ENCODE data around the gene KCNQ5.

DNA sequence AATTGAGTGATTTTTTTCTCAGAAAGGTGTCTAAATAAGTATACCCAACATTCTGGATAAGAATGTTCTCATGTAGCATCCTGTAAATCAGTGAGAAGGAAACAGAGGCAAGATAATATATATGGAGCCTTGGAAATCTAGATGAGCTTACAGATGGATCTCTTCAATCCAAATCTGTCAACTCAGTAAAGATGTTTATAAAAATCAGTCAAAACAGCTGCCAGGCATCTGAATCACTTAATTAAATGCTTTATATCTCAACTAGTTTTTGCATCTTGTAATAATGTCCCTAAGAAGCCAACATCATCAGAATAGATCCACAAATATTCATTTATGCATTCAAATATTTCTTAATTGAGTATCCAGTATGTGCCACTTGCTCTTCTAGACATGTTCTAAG, 303.3 kb downstream of the KCNQ5 start:
- TF ChIP-seq, protein P1, sequence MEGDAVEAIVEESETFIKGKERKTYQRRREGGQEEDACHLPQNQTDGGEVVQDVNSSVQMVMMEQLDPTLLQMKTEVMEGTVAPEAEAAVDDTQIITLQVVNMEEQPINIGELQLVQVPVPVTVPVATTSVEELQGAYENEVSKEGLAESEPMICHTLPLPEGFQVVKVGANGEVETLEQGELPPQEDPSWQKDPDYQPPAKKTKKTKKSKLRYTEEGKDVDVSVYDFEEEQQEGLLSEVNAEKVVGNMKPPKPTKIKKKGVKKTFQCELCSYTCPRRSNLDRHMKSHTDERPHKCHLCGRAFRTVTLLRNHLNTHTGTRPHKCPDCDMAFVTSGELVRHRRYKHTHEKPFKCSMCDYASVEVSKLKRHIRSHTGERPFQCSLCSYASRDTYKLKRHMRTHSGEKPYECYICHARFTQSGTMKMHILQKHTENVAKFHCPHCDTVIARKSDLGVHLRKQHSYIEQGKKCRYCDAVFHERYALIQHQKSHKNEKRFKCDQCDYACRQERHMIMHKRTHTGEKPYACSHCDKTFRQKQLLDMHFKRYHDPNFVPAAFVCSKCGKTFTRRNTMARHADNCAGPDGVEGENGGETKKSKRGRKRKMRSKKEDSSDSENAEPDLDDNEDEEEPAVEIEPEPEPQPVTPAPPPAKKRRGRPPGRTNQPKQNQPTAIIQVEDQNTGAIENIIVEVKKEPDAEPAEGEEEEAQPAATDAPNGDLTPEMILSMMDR (IDR thresholded peaks at IDR 0.05; ENCODE audit: low read depth, low read length, poor library complexity, severe bottlenecking): no peak
- TF ChIP-seq EZH2phosphoT487 (IDR thresholded peaks at IDR 0.05; ENCODE audit: borderline replicate concordance, low read length): no peak

Data from DOHH2 (cell line).